HG03520 (cell line): ENCODE results near the gene CNKSR2.

ENCODE experiments used
- ATAC-seq: cut with Tn5 transposase; IDR thresholded peaks from one replicate; pipeline ENCODE4 v1.9.1; 2021; ENCODE audit warnings: mild to moderate bottlenecking, moderate library complexity; ENCODE audit not compliant: unreplicated experiment

The CNKSR2 gene

DNA sequence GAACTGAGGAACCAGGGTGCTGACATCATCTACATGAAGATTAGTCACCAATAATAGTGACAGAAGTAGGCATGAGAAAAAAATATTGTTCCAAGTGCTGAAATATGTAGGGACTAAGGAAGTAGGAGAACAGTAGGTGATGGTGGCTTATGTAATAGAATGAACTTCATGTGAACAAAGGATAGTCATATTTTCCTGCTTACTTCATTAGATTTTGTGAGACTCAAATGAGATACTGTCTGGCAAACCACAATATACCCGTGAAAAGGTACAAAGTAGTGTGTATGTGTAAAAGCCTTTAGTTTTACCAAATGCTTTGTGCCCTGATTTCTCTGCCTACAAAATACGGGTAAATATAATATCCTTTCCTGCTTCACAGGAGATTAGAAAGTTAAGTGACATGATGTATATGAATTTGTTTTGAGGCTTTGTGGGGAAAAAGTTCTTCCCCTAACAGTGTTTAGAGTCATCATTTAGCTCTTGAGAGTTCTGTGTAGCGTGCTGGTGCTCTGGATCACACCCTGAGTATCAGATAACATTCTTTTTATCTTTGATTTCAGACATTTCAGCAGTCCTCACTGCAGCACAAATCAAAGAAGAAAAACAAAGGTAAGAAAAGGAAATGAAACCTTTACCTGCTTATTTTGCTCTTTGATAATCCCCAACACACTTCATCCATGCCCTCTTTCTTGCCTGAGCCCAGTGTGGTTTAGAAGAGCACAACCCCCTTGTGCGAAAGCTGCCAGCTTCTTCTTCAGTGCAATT lies 216.0 kb downstream of the CNKSR2 start:
- ATAC-seq = no peak

DNA sequence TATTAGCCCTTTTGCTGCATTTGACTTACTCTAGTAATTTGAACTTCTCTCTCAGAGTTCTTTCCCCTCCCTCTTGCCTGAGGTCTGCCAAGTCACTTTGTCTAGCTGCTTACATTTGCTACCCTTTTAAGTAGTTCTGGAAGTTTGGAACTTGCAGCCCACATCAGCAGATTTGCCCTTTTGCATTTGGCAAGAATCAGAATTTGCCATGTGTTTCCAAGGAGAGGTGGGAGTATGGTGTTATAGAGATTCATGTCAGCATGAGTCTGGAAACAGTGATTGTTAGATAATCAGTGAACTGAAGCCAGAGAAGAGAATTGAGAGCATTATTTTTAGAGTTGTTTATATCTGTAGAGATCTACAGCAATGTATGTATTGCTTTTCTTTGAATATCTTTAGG lies 231.8 kb downstream of the CNKSR2 start:
- no peak for ATAC-seq

- ATAC-seq = no peak
Measured at GRCh38 chrX:21610168-21610567, 235.9 kb downstream of the CNKSR2 start.

GRCh38 chrX:21612154-21612553 lies 237.9 kb downstream of the CNKSR2 start:
- no peak for ATAC-seq

- no peak for ATAC-seq
Measured at GRCh38 chrX:21616386-21616785, 242.2 kb downstream of the CNKSR2 start.

GRCh38 chrX:21620234-21620633 lies 246.0 kb downstream of the CNKSR2 start:
- ATAC-seq = no peak

DNA sequence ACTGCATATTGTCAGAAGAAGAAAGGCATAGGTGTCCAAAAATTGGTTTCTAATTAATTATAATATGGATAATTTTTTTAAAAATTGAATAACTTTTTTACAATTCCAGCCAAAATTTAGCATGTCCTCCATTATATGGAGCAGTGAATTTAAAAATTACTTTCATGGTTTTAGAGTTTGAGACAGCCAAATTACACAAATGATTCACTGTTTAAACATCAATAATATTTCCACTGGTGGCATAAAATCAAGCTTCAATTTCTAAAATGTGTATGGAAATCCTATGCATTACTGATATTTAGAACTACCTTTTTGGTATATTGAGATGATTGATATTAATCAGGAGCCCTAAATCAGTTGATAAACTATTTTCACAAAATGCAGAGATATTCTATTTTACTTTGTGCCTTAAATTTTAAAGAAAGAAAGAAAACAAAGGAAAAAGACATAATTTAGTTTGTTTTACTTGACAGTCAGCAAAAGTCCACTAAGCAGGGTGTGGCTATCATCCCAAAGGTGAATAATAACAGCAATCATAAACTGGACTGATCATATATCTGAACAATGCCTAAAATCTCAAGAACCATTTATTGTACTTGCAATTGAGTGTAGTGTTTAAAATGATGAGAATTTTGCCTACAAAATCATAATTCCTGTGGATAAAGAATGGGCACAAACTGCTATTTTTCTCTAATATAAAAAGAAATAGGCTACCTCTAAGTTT lies 249.7 kb downstream of the CNKSR2 start:
- no peak for ATAC-seq

GRCh38 chrX:21632027-21632426 lies 257.8 kb downstream of the CNKSR2 start:
- no peak for ATAC-seq

GRCh38 chrX:21638311-21638710 lies 264.1 kb downstream of the CNKSR2 start:
- no peak for ATAC-seq

GRCh38 chrX:21639775-21640174 lies 265.6 kb downstream of the CNKSR2 start:
- ATAC-seq = no peak

DNA sequence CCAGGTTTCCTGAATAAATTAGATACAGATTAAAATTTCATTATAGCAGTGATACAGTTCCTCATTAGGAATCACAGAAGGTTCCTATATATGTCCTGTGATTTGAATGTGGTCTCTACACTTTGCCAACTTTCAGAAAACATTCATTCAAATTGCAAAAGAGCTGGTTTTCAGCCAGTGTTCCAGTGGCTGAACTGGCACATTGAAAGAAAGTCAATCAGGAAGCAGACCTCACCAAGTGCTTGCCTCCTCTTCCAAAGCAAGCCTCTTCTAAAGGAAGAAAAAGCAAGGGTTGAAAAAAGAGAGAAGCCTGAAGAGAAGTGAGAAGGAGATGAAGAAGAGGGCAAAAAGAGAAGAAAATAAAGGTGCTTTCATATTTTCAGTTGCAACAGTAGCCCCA lies 271.2 kb downstream of the CNKSR2 start:
- ATAC-seq = no peak

DNA sequence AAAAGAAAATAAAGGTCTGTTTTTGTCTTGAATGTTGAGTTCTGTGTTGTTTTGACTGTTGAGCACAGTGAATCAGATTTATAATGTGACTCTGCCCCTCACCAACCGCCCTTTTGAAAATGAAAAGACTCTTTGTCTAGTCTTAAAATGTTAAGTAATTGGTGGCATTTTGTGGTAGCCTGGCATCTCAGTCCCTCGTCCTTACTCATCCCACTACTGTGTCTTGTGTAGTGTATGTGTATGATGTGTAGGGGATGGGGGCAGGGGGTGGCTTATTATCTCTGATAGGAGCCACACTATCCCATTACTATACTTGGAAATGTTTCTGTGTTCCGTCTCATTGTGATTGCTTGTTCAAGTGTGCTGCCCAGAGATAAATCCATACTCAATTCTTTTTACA lies 271.7 kb downstream of the CNKSR2 start:
- no peak for ATAC-seq

DNA sequence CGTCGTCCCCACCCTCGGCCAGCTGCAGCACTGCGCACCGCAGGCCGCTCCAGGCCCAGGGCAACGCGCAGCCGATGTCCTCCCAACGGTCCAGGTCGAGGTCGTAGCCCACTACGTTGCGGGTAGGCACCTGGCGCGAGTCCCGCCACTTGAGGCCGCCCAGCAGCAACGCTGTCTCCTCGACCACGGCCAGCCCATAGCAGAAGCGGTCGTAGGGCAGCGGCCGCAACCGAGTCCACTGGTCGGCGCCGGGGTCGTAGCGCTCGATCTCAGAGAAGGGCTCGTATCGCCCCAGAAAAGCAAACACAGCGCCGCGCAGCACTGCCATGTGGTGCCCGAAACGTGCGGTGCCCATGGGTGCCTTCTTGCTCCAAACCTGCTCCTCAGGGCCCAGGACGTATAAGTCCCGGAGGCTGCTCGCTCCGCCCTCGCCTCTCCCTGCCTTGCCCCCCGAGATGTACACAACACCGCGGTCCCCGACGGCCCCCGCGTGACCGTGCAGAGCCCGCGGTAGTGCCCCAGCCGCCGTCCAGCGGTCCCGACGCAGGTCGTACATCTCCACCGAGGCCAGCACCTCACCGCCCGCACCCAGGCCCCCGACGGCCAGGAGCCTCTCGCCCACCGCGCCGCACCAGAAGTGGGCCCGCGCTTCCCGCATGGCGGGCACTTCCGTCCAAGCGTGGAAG lies 281.8 kb downstream of the CNKSR2 start:
- no peak for ATAC-seq

GRCh38 chrX:21656587-21657317 lies 282.5 kb downstream of the CNKSR2 start:
- no peak for ATAC-seq

DNA sequence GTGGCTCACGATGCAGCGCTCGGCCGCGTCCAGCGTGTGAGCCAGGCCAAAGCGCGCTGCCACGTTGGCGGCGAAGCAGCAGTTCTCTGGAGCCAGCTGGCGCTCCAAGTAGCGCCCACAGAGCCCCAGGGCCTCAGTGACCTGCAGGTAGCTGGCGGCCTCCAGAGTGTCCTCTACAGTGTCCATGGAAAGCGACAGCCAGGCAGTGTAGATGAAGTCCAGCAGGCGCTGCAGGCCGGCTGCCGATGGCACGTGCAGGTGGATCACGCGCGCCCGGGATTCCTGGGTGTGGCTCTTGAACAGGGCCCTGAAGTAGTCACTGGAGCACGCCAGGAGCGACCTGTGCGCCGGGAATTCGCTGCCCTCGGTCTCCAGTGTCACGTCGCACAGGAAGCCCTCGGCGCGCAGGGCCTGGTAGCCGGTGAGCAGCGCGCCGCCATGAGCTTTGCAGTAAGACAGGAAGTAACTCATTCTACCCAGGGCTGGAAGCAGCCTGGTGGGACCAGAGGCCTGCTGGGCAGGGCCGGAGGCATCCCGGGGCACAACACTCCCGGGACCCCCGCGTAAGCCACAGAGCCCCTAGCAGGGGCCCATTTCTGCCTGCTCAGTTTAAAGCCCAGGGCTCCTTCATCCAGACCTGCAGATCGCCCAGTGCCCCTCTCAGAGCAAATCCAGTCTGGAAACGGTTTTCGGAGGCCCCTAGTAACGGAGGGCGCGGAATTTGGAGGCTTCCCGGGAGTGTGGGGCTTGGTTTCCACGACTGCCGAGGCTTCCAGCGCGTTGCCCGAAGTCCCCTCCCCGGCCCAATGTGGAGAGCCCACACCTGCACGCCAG lies 283.3 kb downstream of the CNKSR2 start:
- no peak for ATAC-seq

DNA sequence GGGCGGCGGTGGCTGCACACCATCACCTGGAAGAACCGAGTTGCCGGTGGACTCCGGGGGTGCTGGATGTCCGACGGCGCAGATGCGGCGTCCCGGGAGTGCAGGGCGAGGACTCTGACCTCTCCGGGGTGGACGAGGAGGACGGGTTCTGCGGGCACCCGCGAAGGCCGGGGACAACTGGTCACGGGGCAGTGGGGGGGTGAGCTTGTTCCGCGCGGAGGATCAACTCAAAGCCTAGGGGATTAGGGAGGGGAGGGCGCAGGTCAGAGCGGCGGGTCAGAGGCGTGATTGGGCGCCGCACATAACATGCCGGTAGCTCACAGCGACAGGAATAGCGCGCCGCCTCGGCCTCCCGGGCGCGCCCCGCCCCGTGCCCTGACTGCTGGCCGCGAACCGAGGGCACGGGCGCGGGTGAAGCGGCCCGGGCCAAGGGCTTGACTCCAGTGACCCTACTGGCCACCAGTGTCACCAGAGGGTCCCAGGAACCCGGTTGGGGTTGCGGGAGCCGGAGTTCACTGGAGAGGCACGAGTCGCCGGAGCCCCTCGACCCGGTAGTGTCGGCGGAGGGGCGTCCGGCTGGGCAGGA lies 284.0 kb downstream of the CNKSR2 start, which contains the start of gene KLHL34:
Gene KLHL34 (minus strand): TSS at position 179 of the 586 bp plus-strand sequence. CDS start 542 bp downstream, outside the sequence.
- no peak for ATAC-seq

DNA sequence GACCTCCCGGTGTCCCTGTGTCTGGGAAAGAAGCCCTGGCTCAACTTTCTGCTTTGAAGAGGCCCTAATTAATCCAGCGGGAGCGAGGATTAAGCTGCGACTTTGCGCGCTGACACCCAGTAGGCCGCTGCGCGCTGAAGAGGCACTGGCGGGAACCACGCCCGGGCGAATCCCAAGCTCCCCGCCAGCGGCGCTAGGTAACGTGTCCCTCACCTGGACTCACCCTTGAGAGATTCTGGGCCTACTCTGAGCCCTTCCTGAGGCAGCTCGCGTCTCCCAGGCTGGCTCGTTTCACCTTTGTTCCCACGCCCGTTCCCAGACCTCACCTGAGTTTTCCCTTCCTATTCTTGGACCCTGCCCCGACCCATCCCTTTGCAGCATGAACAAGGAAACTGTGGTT lies 284.5 kb downstream of the CNKSR2 start:
- ATAC-seq = no peak

DNA sequence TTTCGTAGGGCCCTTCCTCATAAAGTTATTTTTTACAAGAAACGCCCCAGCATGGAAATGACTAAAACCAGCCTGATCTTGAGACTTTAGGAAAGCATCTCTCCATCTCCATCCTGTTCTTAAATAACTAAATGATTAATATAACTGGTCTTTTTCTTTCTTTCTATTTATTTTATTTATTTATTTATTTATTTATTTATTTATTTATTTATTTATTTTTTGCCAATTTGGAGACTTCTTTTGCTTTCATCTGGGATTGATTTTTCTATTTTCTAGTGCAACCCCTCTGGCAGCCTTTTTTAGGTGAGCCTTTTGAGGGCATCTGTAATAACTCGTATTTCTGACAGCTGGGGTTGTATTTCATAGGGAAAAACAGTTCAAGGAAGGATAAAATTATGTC lies 285.1 kb downstream of the CNKSR2 start:
- no peak for ATAC-seq

- no peak for ATAC-seq
Measured at GRCh38 chrX:21660156-21660555, 285.9 kb downstream of the CNKSR2 start.

DNA sequence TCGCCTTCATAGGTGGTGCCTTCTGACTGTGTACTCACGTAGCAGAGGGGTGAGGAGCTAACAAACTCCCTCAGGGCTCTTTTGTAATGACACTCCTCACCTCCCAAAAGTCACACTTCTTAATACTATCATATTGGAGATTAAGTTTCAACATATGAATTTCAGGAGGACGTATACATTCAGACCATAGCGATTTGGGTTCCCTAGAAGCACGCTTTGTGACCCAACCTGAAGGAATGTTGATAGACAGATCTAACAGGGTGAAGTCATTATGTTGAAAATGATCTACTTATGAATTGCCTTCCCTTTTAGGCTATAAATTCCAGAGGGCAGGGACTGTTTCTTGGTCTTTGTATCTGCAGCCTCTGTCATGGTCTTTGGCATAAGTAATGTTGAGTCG lies 287.1 kb downstream of the CNKSR2 start:
- no peak for ATAC-seq
